ENCODE results near the gene SHB.

DNA sequence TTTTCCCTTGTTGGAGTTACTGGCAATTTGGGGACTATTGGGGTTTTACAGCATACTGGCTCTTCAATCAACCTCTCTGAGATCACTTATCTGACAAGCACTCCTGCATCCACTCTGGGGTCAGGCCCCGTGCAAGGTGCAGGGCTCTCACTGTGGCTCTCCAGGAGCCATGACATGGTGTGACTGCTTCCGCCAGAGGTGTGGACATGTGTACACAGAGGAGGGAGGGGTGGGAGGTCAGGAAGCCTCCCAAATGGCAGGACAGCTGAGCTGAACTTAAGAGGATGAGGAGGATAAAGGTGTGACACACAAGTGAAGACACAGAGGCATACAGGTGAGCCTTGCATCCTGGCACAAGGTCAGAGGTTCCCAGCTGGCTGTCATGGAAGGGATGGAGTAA lies 24.3 kb downstream of the SHB start:
- TF ChIP-seq, protein P1, sequence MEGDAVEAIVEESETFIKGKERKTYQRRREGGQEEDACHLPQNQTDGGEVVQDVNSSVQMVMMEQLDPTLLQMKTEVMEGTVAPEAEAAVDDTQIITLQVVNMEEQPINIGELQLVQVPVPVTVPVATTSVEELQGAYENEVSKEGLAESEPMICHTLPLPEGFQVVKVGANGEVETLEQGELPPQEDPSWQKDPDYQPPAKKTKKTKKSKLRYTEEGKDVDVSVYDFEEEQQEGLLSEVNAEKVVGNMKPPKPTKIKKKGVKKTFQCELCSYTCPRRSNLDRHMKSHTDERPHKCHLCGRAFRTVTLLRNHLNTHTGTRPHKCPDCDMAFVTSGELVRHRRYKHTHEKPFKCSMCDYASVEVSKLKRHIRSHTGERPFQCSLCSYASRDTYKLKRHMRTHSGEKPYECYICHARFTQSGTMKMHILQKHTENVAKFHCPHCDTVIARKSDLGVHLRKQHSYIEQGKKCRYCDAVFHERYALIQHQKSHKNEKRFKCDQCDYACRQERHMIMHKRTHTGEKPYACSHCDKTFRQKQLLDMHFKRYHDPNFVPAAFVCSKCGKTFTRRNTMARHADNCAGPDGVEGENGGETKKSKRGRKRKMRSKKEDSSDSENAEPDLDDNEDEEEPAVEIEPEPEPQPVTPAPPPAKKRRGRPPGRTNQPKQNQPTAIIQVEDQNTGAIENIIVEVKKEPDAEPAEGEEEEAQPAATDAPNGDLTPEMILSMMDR (IDR thresholded peaks at IDR 0.05; ENCODE audit: poor library complexity): no peak
- no peak for TF ChIP-seq EZH2 (IDR thresholded peaks at IDR 0.05; ENCODE audit: borderline replicate concordance)
